GM12878 (cell line): ENCODE data around the gene EXOSC10. TPM values are rescaled to one million over a fixed set of nuclear protein-coding genes. Genes with fewer than 3 reads are reported as not detected.

Experiments used
- BCLAF1 ChIP-seq: fragments of 450-650 bp; IDR thresholded peaks from 2 replicates; pipeline ENCODE4 v1.6.1; 2017; ENCODE audit warnings: antibody characterized with exemption, mild to moderate bottlenecking, moderate library complexity
- CBX3 ChIP-seq: fragments of 200-600 bp; sonication (generic); IDR thresholded peaks from 2 replicates; pipeline ENCODE4 v1.6.1; 2016; ENCODE audit warnings: low read depth, borderline replicate concordance
- CHD1 ChIP-seq: IDR thresholded peaks from 2 replicates; pipeline ENCODE4 v1.6.1; 2012; ENCODE audit warnings: low read depth, low read length, improper control_type of control experiment
- CREM ChIP-seq: IDR thresholded peaks from 2 replicates; pipeline ENCODE4 v1.6.1; 2014; ENCODE audit warnings: antibody characterized with exemption, low read depth
- CTCF ChIP-seq, 3 experiments: IDR thresholded peaks in 2 of 3; conservative IDR thresholded peaks in 1 of 3; 2 replicates each; pipeline ENCODE4 v1.5.1; 2011; ENCODE audit warnings: low read depth in 3 of 3, low read length in 3 of 3, mild to moderate bottlenecking in 3 of 3, control low read depth in 2 of 3, moderate library complexity in 2 of 3, inconsistent platforms in 1 of 3, mixed read lengths in 1 of 3; ENCODE audit not compliant: control insufficient read depth in 2 of 3, insufficient read depth in 1 of 3; ENCODE audit errors: extremely low read depth in 1 of 3
- EP300 ChIP-seq, 2 experiments: fragments of 150-350 bp in 1 of 2; IDR thresholded peaks; 2 replicates each; pipeline ENCODE4 v1.6.1; 2011 to 2012; ENCODE audit warnings: low read depth in 2 of 2, low read length in 2 of 2, borderline replicate concordance in 1 of 2, improper control_type of control experiment in 1 of 2, inconsistent platforms in 1 of 2; ENCODE audit not compliant: control insufficient read depth in 1 of 2
- ESRRA ChIP-seq: IDR thresholded peaks from 2 replicates; pipeline ENCODE4 v1.6.1; 2012; ENCODE audit warnings: mild to moderate bottlenecking, low read length, improper control_type of control experiment
- ETV6 ChIP-seq, 2 experiments: fragments of 450-650 bp in 1 of 2; IDR thresholded peaks in 1 of 2; conservative IDR thresholded peaks in 1 of 2; 2 replicates each; pipeline ENCODE4 v1.6.1; 2014; ENCODE audit warnings: antibody characterized with exemption in 1 of 2, borderline replicate concordance in 1 of 2, low read depth in 1 of 2, mild to moderate bottlenecking in 1 of 2, moderate library complexity in 1 of 2
- GATAD2B ChIP-seq: fragments of 450-650 bp; conservative IDR thresholded peaks from 2 replicates; pipeline ENCODE4 v1.6.1; 2017; ENCODE audit warnings: low read depth, mild to moderate bottlenecking, moderate library complexity
- IKZF1 ChIP-seq: fragments of 450-650 bp; conservative IDR thresholded peaks from 2 replicates; pipeline ENCODE4 v1.6.1; 2017; ENCODE audit warnings: antibody characterized with exemption, mild to moderate bottlenecking
- NFYB ChIP-seq: IDR thresholded peaks from 2 replicates; pipeline ENCODE4 v1.6.1; 2011; ENCODE audit warnings: low read depth, mild to moderate bottlenecking, low read length, improper control_type of control experiment, moderate library complexity; ENCODE audit not compliant: insufficient read depth
- POLR2A ChIP-seq: IDR thresholded peaks from 2 replicates; pipeline ENCODE4 v1.6.1; 2011; ENCODE audit warnings: low read depth, mild to moderate bottlenecking, low read length
- RB1 ChIP-seq: fragments of 450-650 bp; formaldehyde crosslinking; IDR thresholded peaks from 2 replicates; pipeline ENCODE4 v1.6.1; 2017; ENCODE audit warnings: mild to moderate bottlenecking, borderline replicate concordance
- SMAD5 ChIP-seq: IDR thresholded peaks from 2 replicates; pipeline ENCODE4 v1.6.1; 2016; ENCODE audit warnings: antibody characterized with exemption, low read depth
- SMC3 ChIP-seq: IDR thresholded peaks from 2 replicates; pipeline ENCODE4 v1.6.1; 2011; ENCODE audit warnings: low read length, improper control_type of control experiment, borderline replicate concordance
- SUPT20H ChIP-seq: IDR thresholded peaks from 2 replicates; pipeline ENCODE4 v1.6.1; 2011; ENCODE audit warnings: low read depth, mild to moderate bottlenecking, low read length, moderate library complexity, borderline replicate concordance; ENCODE audit not compliant: control insufficient read depth
- TBL1XR1 ChIP-seq: IDR thresholded peaks from 2 replicates; pipeline ENCODE4 v1.6.1; 2012; ENCODE audit warnings: low read depth, low read length, improper control_type of control experiment
- USF2 ChIP-seq: IDR thresholded peaks from 2 replicates; pipeline ENCODE4 v1.6.1; 2011; ENCODE audit warnings: low read depth, low read length, improper control_type of control experiment, borderline replicate concordance
- WRNIP1 ChIP-seq: IDR thresholded peaks from 2 replicates; pipeline ENCODE4 v1.6.1; 2011; ENCODE audit warnings: low read depth, low read length, improper control_type of control experiment, borderline replicate concordance
- ZBTB4 ChIP-seq: fragments of 450-650 bp; formaldehyde crosslinking; IDR thresholded peaks from 2 replicates; pipeline ENCODE4 v1.4.0; 2022; ENCODE audit warnings: mild to moderate bottlenecking, moderate library complexity
- ZNF207 ChIP-seq: fragments of 450-650 bp; IDR thresholded peaks from 2 replicates; pipeline ENCODE4 v1.6.1; 2014; ENCODE audit warnings: antibody characterized with exemption, mild to moderate bottlenecking, borderline replicate concordance
- ZNF274 ChIP-seq: IDR thresholded peaks from one replicate; pipeline ENCODE4 v1.8.0; 2011; ENCODE audit not compliant: insufficient read length, insufficient read depth
- polyA plus RNA-seq, 11 experiments: library from polyadenylated mRNA; depleted of rRNA in 4 of 11; unstranded in 6 of 11; stranded (reverse) in 5 of 11; fragments of >200 nt; fragmentation: Nextera tagmentation in 4 of 11; fragmentation: Illumina TruSeq in 1 of 11; extraction: Ambion mirVana in 4 of 11; extraction: Trizol in 1 of 11; gene quantifications; 1 replicate in 1 of 11; 2 replicates in 10 of 11; pipeline versions ENCODE4 v1.2.1 to v1.2.3, GENCODE V29; 2011 to 2016; ENCODE audit warnings: inconsistent platforms in 2 of 11, missing spikeins in 2 of 11, low read depth in 1 of 11
- total RNA-seq, 4 experiments: library from RNA; depleted of rRNA in 3 of 4; stranded (reverse); fragments of >200 nt in 3 of 4; fragmentation: Illumina TruSeq in 1 of 4; extraction: Trizol in 1 of 4; gene quantifications; 2 replicates each; pipeline versions ENCODE4 v1.2.1 to v1.2.3, GENCODE V29; 2013 to 2021

EXOSC10 gene
- total and polyA plus RNA-seq, 10 of the 15 experiments (the other 5 are each of a cell fraction or from before 2014, with no cell fraction given): 16.2 to 86.5 (median 66.4) TPM

GRCh38 chr1:11062965-11063401 is 36.7 kb downstream of the EXOSC10 start (continued):
- TF ChIP-seq ZBTB4: no peak
- peak in 1 of 2 experiments; percentile 36; a peak in 1 of 4 replicates for TF ChIP-seq ETV6 (conservative IDR thresholded peaks at IDR 0.05 in 1 of 2, IDR thresholded peaks at IDR 0.05 in 1 of 2; ENCODE audit: borderline replicate concordance in 1 of 2, low read depth in 1 of 2)
- peak; percentile 65; the same call in 1 of the 2 replicates for TF ChIP-seq TBL1XR1
- TF ChIP-seq ESRRA: no peak
- TF ChIP-seq SUPT20H: no peak
- no peak for TF ChIP-seq SMAD5
- TF ChIP-seq CHD1: no peak
- no peak for TF ChIP-seq WRNIP1
- no peak for TF ChIP-seq ZNF274
- TF ChIP-seq GATAD2B: peak; percentile 52; the same call in 1 of the 2 replicates
- 0 out of 2 replicates have a peak, but pooled peaks have one; percentile 33 for TF ChIP-seq NFYB
- TF ChIP-seq CBX3: no peak
- no peak for TF ChIP-seq ZNF207
- TF ChIP-seq BCLAF1: no peak
- TF ChIP-seq CTCF (IDR thresholded peaks at IDR 0.05 in 2 of 3, conservative IDR thresholded peaks at IDR 0.05 in 1 of 3; ENCODE audit: control insufficient read depth in 2 of 3, extremely low read depth in 1 of 3, insufficient read depth in 1 of 3, low read depth in 3 of 3, low read length in 3 of 3): no peak
- peak; percentile 84 to 88 for TF ChIP-seq EP300 (IDR thresholded peaks at IDR 0.05; ENCODE audit: borderline replicate concordance in 1 of 2, control insufficient read depth in 1 of 2, low read depth in 2 of 2, low read length in 2 of 2)
- peak; percentile 94 for TF ChIP-seq IKZF1
- TF ChIP-seq SMC3: no peak
- peak; percentile 60 for TF ChIP-seq USF2
- no peak for TF ChIP-seq RB1
- TF ChIP-seq POLR2A: no peak
- TF ChIP-seq CREM: peak; percentile 61
